NCI-H2227 (cell line): ENCODE measurements around the gene NTN3.
"Not testable (repeated sequence)": the region's sequence is repeated elsewhere in the genome, so short reads cannot be mapped to it uniquely, and the experiment has no call there.

Source experiments
- DNase-seq: peaks from one replicate; lab custom pipeline; 2025; ENCODE audit not compliant: unreplicated experiment; lab: John Stamatoyannopoulos, UW

The NTN3 gene

GRCh38 chr16:2471016-2471652, at the start of gene NTN3:
Gene NTN3 (plus strand): TSS chr16:2471297. CDS start chr16:2471702, 405 bp downstream.
- peak; percentile 87 for DNase-seq

DNA sequence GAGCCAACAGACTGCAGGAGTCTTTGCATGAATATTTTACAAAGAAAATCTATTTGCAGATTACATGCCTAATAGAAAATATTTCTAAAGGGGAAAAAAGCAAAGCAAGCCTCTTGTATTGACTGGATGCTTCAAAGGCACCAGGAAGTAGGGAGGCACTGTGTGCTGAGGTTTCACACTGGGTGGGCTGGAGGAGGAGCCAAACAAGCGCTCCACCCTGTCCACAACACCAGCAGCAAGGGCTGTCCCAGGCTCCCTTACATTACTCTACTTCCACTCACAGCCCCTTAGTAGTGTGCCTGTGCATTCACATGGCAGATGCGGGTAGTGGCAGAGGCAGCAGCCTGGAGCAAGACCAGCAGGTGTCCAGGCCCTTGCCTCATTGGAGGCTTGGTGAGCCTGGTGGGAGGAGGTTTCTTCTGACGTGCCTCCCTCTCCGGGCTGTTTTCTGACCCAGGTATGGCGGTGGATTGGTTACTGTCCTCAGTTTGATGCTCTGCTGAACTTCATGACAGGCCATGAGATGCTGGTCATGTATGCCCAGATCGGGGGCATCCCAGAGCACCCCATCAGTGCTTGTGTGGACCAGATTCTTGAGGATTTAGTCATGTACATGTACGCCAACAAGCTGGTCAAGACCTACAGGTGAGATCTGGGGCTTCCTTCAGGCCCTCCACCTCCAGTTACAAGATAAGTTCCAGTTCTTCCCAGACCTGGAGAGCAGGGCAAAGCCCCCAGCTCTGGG, 48.8 kb upstream of the NTN3 start:
- DNase-seq: no peak

GRCh38 chr16:2424061-2425007, 46.8 kb upstream of the NTN3 start:
- DNase-seq: no peak

DNA sequence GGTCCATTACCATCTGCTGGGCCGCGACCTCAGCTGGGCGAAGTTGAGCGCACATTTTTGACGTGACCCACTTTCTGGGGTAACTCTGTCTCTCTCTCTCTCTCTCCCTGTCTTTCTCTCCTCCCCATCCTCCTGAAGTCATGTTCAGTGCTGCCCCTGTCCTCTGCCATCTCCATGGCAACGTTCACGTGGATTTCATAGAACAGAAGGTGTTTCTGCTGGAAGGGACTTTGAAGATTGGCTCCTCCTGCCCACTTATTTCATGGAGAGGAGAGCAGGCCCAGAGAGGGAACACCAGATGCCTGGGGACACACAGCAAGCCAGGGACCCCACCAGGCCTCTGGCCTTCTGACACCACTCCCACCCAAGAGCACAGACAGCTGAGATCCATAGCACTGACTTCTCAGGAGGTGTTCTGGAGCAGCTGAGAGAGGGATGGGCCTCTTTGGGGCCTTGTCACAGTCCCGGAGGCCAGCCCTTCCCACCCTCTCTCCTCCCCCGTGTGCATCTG, 46.0 kb upstream of the NTN3 start:
- no peak for DNase-seq

DNA sequence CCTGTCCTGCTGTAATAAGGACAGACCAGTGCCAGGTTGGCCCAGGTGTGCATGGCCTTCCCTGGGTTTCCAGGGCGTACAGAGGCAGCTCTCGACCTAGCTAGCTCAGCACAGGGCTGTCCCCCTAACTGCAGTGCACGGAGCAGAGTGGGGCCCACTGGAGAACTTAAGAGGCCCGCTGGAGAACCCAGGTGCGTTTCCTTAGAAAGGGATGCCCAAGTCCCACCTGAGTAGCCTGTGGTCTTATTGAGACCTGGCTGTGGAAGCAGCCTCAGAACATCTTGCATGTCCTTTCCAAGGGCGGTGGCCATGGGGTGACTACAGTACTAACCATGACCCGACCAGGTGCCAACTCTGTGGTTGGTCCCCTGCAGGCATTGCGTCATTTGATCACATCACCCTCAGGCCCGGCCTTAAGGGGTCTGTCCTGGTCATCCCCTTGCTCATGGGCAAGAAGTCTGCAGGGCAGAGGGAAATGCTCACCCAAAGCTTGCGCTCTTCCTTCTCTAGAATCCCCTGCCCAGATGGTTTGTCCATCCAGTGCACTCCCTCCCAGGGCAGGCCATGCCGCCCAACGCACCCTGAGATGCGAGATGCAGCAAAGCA, 45.2 kb upstream of the NTN3 start:
- no peak for DNase-seq

GRCh38 chr16:2426941-2427361, 44.1 kb upstream of the NTN3 start:
- no peak for DNase-seq

GRCh38 chr16:2427526-2427925, 43.6 kb upstream of the NTN3 start:
- DNase-seq: no peak

DNA sequence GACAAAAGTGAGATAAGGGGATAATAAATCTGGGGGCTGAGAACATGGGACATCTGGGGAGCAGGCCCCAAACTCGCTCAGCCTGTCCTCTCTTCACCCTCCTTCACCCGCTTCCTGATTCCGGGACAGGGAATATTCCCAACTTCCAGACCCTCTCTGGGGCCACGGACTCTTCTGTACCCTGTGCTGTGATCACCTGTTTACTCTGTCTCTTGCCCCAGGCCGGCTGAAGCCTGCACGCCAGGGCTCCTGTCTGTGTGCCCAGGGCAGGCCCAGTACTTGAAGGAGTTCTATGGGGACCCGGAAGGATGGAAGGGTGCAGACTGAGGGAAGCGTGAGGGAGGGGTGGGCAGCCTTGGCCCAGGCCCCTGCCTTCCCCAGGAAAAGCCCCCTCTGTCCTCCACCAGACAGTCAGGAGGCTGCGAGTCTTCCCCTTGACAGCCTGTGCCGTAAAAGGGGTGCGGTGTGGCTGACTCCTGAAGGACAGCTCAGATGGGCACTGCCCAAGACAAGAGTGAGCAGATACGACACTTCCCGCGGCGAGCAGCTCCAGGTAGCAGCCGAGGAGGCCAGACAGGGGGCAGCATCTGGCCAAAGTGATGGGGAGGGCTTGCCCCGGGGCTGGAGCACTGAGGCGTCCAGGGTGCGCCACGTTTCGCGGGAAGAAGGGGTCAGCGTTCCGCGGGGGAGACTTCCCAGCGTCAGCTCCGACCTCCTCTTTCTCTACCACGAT, 42.9 kb upstream of the NTN3 start:
- peak; percentile 58 for DNase-seq

GRCh38 chr16:2428784-2429033, 42.4 kb upstream of the NTN3 start:
- DNase-seq: no peak

DNA sequence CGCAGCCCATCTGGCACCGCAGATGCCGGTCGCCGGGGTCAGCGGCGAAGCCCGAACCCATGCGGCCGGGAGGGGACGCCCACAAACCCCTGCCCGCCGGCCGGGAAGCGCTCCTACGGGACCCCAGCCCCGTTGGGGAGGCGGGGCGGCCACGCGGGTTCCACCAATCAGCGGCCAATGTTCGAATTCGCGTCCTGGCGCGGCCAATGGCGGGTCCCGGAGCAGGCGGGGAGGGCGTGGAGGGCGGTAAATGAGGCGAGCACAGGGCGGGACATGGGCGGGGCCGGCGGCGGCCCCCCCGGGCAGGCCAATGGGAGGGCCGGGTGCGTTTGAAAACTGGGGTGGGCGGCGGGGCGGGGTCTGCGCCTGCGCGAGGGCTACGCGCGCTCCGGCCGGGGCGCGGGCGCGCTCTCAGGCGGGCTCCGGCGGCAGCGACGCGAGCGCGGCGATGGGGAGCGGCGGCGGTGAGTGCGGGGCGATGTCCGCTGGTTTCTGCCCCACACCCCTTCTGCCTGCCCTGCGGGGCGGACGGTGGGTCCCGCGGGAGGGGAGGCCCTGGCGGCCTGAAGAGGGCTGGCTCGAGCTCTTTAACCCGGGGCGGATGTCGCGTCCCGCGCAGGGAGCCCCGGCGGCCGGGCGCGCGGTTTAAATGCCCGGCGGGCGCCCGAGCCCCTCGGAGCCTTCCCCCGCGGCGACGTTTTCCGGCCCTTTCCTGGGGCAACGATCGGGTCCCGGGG, 41.9 kb upstream of the NTN3 start, which contains the start of gene CCNF:
TSS of gene CCNF (plus strand) at position 414 of the 737 bp plus-strand sequence. CDS start at position 449, 35 bp downstream.
- DNase-seq: peak; percentile 98

DNA sequence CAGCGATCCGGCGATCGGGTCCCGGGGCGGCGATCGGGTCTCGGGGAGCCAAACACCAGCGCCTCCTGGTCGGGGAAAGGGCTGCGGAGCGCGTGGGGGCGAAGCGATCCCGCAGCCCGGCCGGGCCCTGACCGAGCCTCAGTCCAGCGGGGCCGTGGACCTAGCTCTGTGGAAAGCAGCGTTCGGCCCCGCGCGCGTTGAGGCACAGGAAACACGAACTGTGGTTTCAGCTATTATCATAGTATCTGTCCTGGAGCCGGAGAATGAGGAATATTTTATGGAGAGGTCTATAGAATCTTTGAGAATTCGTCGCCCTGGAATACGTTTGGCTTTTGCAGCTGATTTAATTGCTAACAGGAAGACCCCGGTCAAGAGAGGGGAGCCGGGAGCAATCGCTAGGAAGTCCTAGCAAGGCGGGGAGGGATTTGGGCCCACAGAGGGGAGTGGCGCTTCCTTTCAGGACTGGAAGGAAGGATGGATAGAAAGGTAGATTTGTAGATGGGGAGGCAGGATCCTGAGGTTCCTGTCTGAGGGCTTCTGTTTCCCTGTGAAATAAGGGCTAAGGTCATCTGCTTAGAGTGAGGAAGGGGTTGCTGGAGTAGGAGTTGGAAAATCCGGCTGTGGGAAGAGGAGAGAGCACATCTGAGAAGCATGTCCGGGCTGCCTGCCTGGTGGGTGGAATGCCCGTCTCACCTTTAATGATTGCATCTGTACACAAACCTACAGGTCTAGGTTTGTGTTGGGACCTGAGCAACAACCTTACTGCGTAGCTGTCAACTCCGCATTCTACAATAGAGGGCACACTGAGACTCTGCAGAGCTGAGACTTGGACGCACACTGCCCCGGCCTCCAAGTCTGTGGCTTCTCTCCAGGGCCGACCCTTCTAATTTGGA, 41.1 kb upstream of the NTN3 start:
- peak; percentile 35 for DNase-seq

- no peak for DNase-seq
Measured at GRCh38 chr16:2432286-2432685, 38.8 kb upstream of the NTN3 start.

DNA sequence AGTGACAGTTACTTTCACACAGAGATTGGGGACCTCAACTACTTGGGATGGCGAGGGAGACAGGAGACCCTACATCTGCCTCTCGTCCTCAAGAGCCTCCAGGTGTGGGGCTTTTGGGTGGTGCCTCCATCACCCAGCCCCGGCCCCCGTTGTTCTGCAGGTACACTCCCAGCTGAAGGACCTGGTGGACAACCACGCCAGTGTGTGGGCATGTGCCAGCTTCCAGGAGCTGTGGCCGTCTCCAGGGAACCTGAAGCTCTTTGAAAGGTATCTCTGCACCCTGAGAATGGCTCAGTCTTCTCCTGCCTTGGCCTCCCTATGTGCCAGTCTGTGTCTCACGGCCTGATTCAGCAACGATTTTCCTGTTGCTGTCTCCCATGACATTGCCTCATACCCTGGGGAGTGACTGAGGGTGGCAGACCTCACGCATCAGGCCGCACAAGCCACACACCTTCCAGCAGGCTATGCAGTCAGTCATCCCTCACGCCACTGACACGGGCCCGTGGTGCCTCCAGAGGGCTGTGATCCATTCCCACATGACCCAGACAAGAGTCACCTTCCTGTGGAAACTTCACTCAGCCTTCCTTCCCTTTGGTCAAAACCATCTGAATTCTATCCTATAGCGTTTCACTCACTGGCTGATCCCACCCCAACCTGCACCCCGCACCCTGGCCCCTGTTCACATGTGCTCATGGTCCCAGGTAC, 38.1 kb upstream of the NTN3 start:
- no peak for DNase-seq

- DNase-seq: not testable (repeated sequence)
Measured at GRCh38 chr16:2435236-2435635, 35.9 kb upstream of the NTN3 start.

DNA sequence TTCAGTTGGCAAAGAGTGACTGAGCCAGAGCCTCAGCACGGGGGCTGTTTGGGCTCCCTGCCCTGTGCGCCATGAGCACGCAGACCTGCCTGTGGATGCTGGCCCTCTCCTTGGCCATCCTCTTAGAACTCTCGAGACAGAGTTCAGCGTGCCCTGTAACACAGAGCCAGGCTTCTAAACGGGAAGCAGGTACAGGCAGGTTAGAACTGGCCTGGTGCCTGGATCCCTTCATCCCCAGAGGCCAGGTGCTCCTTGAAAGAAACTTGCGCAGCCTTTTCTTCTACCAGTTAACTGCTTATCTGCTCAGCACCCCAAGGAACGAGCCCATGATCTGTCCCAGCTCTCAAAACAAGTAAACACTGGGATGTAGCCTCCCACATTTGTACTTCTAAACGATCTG, 35.0 kb upstream of the NTN3 start:
- DNase-seq: no peak

- no peak for DNase-seq
Measured at GRCh38 chr16:2437032-2437790, 33.9 kb upstream of the NTN3 start.

DNA sequence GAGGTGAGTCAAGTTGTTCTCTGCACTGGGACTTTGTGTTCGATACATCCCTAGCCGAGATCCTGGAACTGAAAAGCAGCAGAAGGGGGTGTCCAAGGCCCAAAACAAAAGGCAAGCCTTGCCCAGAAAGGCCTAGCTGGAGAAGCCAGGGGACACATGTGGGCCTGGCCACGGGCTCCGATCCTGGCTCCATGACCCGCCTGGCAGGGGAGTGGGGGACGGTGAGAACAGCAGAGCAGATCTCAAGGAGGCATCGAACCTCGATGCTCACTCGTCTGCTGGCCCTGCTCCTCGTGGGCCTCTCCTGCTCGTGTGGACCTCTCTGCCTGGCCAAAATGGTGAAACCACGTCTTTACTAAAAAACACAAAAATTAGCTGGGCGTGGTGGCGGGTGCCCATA, 33.0 kb upstream of the NTN3 start:
- no peak for DNase-seq
